ENCODE measurements around the gene IL16. TPM values are rescaled to one million over a fixed set of nuclear protein-coding genes. Genes with fewer than 3 reads are reported as not detected.

The IL16 gene
- total RNA-seq, 1 experiment from 2014 or later: 0.81 TPM

- H3K36me3 ChIP-seq (ENCODE audit: control insufficient read depth in 1 of 2, insufficient read depth in 2 of 2, low read length in 2 of 2): no peaks in the 10 kb centered on the region
- H2AFZ ChIP-seq (ENCODE audit: low read depth, low read length, poor library complexity, severe bottlenecking): no peak overlapping the region
- H3K9ac ChIP-seq (ENCODE audit: low read length): no peak overlapping the region
- H3K27ac ChIP-seq (ENCODE audit: low read depth, low read length): no peak overlapping the region
- H3K79me2 ChIP-seq (ENCODE audit: insufficient read depth, low read length): no peaks in the 10 kb centered on the region
- ATAC-seq (no peak), DNase-seq (ENCODE audit: low read depth, low spot score) (no peak)
- no peaks in the 10 kb centered on the region for H3K27me3 ChIP-seq (ENCODE audit: insufficient read depth, low read length)
- ChIA-PET CTCF (interaction anchor here (1.3 kb wide), 1 partner anchor 44 kb away, joined by 4 read pairs; no protein-coding TSS in a partner anchor), POLR2A (interaction anchor here (2.0 kb wide), 1 partner anchor 14 kb away, joined by 5 read pairs; the partner anchor contains the start of gene STARD5), RAD21 (ENCODE audit: low non-redundant PET in 1 of 2, low total read pairs in 2 of 2, uncharacterized antibody in 2 of 2, unreplicated experiment in 2 of 2) (no interaction called here)
- no peak overlapping the region for H3K4me3 ChIP-seq (replicated peaks in 1 of 2; ENCODE audit: low read depth in 1 of 2, low read length in 2 of 2)
- intact Hi-C loops (cut with micrococcal nuclease): no loop called here
- TF ChIP-seq EZH2phosphoT487 (IDR thresholded peaks at IDR 0.05; ENCODE audit: borderline replicate concordance) (no peak), CBX3 (IDR thresholded peaks at IDR 0.05; ENCODE audit: low read depth) (no peak), FOSL1 (IDR thresholded peaks at IDR 0.05; ENCODE audit: low read depth) (no peak), YY1 (IDR thresholded peaks at IDR 0.05; ENCODE audit: extremely low read depth, insufficient replicate concordance, low read depth, low read length) (no peak), MAX (IDR thresholded peaks at IDR 0.05) (no peak), POLR2AphosphoS5 (IDR thresholded peaks at IDR 0.05; ENCODE audit: low read depth, low read length) (no peak), RAD21 (IDR thresholded peaks at IDR 0.05; ENCODE audit: low read depth) (no peak), JUND (IDR thresholded peaks at IDR 0.05) (no peak)
- no peaks in the 10 kb centered on the region for H4K20me1 ChIP-seq (ENCODE audit: insufficient read depth)
- BruUV-seq (replicated peaks): no TSS peak
- no peak overlapping the region for H3K4me2 ChIP-seq (ENCODE audit: low read length)
- no peaks in the 10 kb centered on the region for H3K9me2 ChIP-seq (ENCODE audit: insufficient read depth)
- peaks cover 13 to 18% of the 10 kb centered on the region in 2 experiments for H3K4me1 ChIP-seq (ENCODE audit: control insufficient read depth in 1 of 2, insufficient read depth in 2 of 2, low read length in 2 of 2)
- no peaks in the 10 kb centered on the region for H3K9me3 ChIP-seq (ENCODE audit: control insufficient read depth in 1 of 2, insufficient read depth in 1 of 2, low read depth in 1 of 2, low read length in 2 of 2)
These were observed 113.2 kb downstream of the IL16 start for GRCh38 chr15:81309647-81310450.

GRCh38 chr15:81310480-81310879 is 113.8 kb downstream of the IL16 start:
- no peak overlapping the region for H2AFZ ChIP-seq (ENCODE audit: low read depth, low read length, poor library complexity, severe bottlenecking)
- intact Hi-C loops (cut with micrococcal nuclease): no loop called here
- BruUV-seq (replicated peaks): no TSS peak

More at GRCh38 chr15:81310480-81310879, 113.8 kb downstream of the IL16 start:
- Histone ChIP-seq H3K79me2 (ENCODE audit: insufficient read depth, low read length) (no peaks in the 10 kb centered on the region), H4K20me1 (ENCODE audit: insufficient read depth) (no peaks in the 10 kb centered on the region), H3K4me2 (ENCODE audit: low read length) (no peak overlapping the region), H3K27me3 (ENCODE audit: insufficient read depth, low read length) (no peaks in the 10 kb centered on the region), H3K9me2 (ENCODE audit: insufficient read depth) (no peaks in the 10 kb centered on the region), H3K9me3 (ENCODE audit: control insufficient read depth in 1 of 2, insufficient read depth in 1 of 2, low read depth in 1 of 2, low read length in 2 of 2) (no peaks in the 10 kb centered on the region), H3K9ac (ENCODE audit: low read length) (no peak overlapping the region), H3K36me3 (ENCODE audit: control insufficient read depth in 1 of 2, insufficient read depth in 2 of 2, low read length in 2 of 2) (no peaks in the 10 kb centered on the region), H3K4me1 (ENCODE audit: control insufficient read depth in 1 of 2, insufficient read depth in 2 of 2, low read length in 2 of 2) (peaks cover 13 to 18% of the 10 kb centered on the region in 2 experiments), H3K27ac (ENCODE audit: low read depth, low read length) (no peak overlapping the region), H3K4me3 (replicated peaks in 1 of 2; ENCODE audit: low read depth in 1 of 2, low read length in 2 of 2) (no peak overlapping the region)
- no peak for DNase-seq (ENCODE audit: low read depth, low spot score)
- CTCF ChIA-PET: no interaction called here
- ATAC-seq: no peak
- RAD21 ChIA-PET (ENCODE audit: low non-redundant PET in 1 of 2, low total read pairs in 2 of 2, uncharacterized antibody in 2 of 2, unreplicated experiment in 2 of 2): no interaction called here
- TF ChIP-seq MAX (IDR thresholded peaks at IDR 0.05) (no peak), CBX3 (IDR thresholded peaks at IDR 0.05; ENCODE audit: low read depth) (no peak), EZH2 (IDR thresholded peaks at IDR 0.05) (no peak), POLR2AphosphoS5 (IDR thresholded peaks at IDR 0.05; ENCODE audit: low read depth, low read length) (no peak), SIN3A (IDR thresholded peaks at IDR 0.05; ENCODE audit: low read depth) (no peak), YY1 (IDR thresholded peaks at IDR 0.05; ENCODE audit: extremely low read depth, insufficient replicate concordance, low read depth, low read length) (no peak), POLR2A (IDR thresholded peaks at IDR 0.05; ENCODE audit: borderline replicate concordance, extremely low read depth, insufficient read depth, insufficient read length) (no peak), ELF1 (IDR thresholded peaks at IDR 0.05; ENCODE audit: borderline replicate concordance, low read depth) (no peak), ZFX (IDR thresholded peaks at IDR 0.05) (no peak), JUND (IDR thresholded peaks at IDR 0.05) (no peak), SRF (IDR thresholded peaks at IDR 0.05; ENCODE audit: low read depth) (no peak), ZBTB33 (IDR thresholded peaks at IDR 0.05; ENCODE audit: extremely low read depth, insufficient replicate concordance, low read length) (no peak), EGR1 (IDR thresholded peaks at IDR 0.05; ENCODE audit: low read depth) (no peak), EZH2phosphoT487 (IDR thresholded peaks at IDR 0.05; ENCODE audit: borderline replicate concordance) (no peak), ATF3 (IDR thresholded peaks at IDR 0.05) (no peak)
- POLR2A ChIA-PET: interaction anchor here (2.0 kb wide), 1 partner anchor 14 kb away, joined by 5 read pairs; the partner anchor contains the start of gene STARD5

All from HCT116 (cell line).